RCC 7860 (cell line): ENCODE results near the gene TGFBR1.

Source experiments
- DNase-seq: peaks from one replicate; pipeline ENCODE4 v3.0.0-alpha.2; 2015; ENCODE audit warnings: low spot score
- FAIRE-seq: peaks from 2 replicates; lab custom pipeline; 2012; peaks lifted over from hg19 to GRCh38; lab: Jason Lieb, UNC

Gene TGFBR1

GRCh38 chr9:99130069-99130468 is 25.2 kb downstream of the TGFBR1 start:
- no peak for DNase-seq
- no peak for FAIRE-seq

DNA sequence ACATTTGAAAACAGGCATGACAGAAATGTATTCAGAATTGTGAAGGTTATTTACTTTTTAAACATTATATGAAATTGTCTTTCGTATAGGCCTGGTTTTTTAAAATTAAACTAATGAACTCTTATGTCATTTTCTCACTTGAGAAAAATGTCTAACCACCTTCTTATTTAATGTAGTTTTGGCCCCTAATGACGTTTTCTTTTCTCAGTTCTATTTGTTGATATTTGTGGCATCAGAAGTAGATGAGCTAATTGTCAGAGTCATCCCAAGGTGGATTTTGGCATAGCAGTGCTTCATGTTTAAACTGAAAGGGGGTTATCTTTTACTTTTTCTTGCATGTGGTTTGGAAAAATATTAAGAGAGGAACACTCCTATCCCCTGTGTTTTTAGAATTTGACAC is 28.2 kb downstream of the TGFBR1 start:
- DNase-seq (no peak), FAIRE-seq (no peak)

- FAIRE-seq, result peak; percentile 86
- DNase-seq, result peak; percentile 51
Observed at GRCh38 chr9:99134893-99135341, 30.0 kb downstream of the TGFBR1 start.

- no peak for FAIRE-seq
- DNase-seq, result no peak
Observed at GRCh38 chr9:99135456-99135855, 30.5 kb downstream of the TGFBR1 start.

DNA sequence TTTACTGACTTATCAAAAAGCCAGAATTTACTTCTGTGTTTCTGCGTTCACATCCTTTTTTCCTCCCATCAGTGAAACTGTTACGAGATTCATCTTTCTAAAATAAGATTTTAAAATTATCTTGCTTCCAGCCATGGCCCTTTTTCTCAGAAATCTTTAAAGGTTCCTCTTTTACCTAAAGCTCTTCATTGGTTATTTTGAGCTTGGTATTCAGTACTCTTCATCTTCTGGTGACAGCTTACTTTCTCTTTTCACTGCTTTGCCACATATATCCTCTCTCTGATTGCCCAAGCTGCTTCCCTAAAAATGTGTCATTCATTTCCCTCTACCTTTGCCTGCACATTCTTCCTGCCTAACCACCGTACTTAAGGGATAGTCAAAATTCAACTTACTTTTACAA is 32.3 kb downstream of the TGFBR1 start:
- no peak for FAIRE-seq
- DNase-seq, result no peak

DNA sequence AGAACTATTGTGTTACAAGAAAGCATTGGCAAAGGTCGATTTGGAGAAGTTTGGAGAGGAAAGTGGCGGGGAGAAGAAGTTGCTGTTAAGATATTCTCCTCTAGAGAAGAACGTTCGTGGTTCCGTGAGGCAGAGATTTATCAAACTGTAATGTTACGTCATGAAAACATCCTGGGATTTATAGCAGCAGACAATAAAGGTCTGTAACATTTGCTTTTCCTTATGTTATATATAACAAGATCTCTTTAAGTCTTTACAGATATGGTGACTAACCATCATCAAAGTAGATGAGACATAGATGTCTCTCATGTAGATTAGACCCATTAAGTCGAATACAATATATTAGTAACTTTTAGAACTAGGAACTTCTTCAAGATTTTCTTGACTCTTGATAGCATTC is 33.0 kb downstream of the TGFBR1 start:
- DNase-seq, result no peak
- no peak for FAIRE-seq

DNA sequence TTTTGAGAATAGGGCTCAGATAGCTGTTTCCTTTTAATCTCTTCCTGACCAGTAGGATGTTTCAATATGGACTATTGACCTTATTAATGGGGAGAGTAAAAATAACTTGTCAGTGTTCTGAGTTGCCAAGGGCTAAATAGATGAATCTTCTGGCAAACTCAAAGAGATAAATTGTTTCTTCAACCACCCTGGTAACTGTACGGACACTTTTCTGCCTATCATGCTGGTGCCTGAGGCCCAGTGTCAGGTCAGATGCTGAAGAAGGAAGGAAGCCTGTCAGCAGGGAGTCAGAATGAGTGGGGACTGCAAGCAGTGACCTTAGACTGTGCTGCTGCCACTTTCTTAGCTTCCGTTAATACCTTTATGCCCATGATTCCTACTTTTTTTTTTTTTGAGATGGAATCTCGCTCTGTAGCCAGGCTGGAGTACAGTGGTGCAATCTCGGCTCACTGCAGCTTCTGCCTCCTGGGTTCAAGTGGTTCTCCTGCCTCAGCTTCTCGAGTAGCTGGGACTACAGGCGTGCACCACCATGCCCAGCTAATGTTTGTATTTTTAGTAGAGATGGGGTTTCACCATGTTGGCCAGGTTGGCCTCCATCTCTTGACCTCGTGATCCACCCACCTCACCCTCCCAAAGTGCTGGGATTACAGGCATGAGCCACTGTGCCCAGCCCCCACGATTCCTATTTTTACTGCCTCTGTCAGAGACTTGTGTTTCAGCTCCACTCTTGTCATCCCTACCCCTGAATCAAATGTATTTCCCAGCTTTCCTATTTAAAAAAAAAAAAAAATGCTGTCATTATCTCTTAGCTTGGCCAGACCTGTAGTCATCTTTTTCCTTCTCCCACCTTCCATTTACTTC is 33.7 kb downstream of the TGFBR1 start:
- DNase-seq, result no peak
- no peak for FAIRE-seq

DNA sequence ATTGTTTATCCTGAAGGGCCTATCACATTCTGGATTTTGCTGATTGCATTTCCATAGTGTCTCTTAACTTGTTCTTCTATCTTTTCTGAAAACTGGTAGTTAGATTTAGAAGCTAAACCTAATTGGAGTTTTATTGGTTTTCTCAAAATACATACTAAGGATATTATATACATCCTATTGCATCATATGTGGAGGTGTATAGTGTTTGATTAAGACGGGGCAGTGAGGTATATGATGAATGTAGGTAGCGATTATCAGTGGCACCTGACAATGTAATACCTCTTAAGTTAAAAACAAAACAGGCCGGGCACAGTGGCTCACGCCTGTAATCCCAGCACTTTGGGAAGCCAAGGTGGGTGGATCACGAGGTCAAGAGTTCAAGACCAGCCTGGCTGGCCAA is 35.0 kb downstream of the TGFBR1 start:
- DNase-seq (no peak), FAIRE-seq (no peak)

- FAIRE-seq, result no peak
- DNase-seq, result peak; percentile 33
Observed at GRCh38 chr9:99140685-99141314, 35.9 kb downstream of the TGFBR1 start.

- DNase-seq, result no peak
- no peak for FAIRE-seq
Observed at GRCh38 chr9:99141849-99142248, 36.9 kb downstream of the TGFBR1 start.

GRCh38 chr9:99142275-99142674 is 37.4 kb downstream of the TGFBR1 start:
- DNase-seq (no peak), FAIRE-seq (no peak)

DNA sequence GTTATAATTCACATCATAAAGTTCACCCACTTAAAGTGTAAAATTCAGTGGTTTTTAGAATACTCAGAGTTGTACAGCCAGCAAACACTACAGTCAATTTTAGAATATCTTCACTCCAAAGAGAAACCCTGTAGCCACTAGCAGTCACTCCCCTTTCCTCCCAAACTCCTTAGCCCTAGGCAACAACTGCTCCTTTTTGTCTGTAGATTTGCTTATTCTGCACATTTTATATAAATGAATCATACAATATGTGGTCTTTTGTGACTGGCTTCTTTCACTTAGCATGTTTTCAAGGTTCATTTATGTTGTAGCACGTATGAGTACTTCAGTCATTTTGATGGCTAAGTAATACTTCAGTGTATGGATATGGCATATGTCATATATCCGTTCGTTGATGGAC is 38.7 kb downstream of the TGFBR1 start:
- no peak for FAIRE-seq

GRCh38 chr9:99144966-99145365 is 40.1 kb downstream of the TGFBR1 start:
- FAIRE-seq (no peak), DNase-seq (no peak)

More for the DNA sequence above, 38.7 kb downstream of the TGFBR1 start:
- DNase-seq, result no peak

GRCh38 chr9:99146574-99146973 is 41.7 kb downstream of the TGFBR1 start:
- no peak for FAIRE-seq
- DNase-seq, result no peak

GRCh38 chr9:99147177-99147576 is 42.3 kb downstream of the TGFBR1 start:
- FAIRE-seq, result no peak
- no peak for DNase-seq

DNA sequence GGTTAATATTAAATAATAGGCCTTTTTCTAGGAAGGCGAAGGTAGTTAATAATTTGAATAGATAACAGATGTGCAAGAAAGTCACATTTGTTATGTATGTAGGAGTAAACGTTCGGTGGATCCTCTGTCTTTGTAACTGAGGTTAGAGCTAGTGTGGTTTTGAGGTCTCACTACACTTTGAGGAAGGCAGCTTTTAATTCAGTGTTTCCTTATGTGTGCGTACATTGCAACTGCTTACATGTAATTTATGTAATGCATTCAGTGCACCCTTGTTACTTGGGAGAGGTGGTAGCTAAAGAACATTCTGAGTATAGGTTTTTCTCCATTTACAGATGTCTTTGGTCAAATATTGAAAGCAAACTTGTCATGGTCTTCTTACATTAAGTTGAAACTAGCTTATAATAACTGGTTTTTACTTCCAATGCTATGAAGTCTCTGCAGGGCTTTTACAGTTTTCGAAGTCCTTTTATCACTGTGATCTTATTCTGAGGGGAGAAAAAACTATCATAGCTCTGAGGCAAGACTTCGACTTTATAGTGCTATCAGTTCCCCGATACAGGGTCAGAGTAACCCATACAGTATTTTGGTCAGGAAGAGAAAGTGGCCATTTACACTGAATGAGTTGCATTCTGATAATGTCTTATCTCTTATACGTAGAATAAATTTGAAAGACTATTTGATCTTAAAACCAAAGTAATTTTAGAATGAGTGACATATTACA is 45.7 kb downstream of the TGFBR1 start:
- FAIRE-seq, result no peak
- DNase-seq, result no peak

DNA sequence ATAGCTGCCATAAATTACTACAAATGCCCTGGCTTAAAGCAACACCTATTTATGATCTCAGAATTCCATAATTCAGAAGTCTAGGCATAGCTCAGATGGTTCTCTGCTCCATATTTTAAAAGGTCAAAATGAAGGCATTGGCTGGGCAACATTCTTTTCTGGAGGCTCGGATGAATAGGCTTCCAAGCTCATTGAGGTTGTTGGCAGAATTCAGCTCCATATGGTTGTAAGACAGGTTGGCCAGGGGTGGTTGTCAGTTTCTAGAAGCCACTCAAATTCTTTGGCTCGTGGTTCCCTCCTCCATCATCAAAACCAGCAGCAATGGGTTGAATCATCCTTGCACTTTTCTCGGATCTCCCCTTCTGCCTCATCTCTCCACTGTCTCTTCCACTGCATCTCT is 49.4 kb downstream of the TGFBR1 start:
- no peak for FAIRE-seq

GRCh38 chr9:99155736-99156135 is 50.8 kb downstream of the TGFBR1 start:
- no peak for FAIRE-seq
- no peak for DNase-seq

More for the DNA sequence above, 49.4 kb downstream of the TGFBR1 start:
- DNase-seq, result no peak

- FAIRE-seq, result no peak
- DNase-seq, result no peak
Observed at GRCh38 chr9:99158629-99159028, 53.7 kb downstream of the TGFBR1 start.

DNA sequence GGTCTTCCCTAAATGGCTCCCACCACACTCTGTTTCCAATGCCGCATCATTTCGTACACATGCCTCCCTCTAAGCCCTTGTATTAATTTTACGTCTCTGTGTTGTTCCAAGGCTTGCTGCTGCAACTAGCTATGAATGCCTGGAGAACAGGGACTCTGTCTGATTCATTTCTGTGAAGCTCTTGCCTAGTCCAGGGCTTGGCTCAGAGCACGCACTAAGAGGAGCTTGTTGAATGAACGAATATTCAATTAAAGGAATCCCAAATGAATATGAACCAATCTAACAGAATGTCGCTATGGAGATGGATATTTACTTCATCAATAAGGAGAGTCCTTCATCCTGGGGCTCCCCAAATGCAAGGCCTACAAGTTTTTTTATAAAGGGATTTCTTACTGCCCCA is 55.3 kb downstream of the TGFBR1 start:
- no peak for DNase-seq
- FAIRE-seq, result no peak

DNA sequence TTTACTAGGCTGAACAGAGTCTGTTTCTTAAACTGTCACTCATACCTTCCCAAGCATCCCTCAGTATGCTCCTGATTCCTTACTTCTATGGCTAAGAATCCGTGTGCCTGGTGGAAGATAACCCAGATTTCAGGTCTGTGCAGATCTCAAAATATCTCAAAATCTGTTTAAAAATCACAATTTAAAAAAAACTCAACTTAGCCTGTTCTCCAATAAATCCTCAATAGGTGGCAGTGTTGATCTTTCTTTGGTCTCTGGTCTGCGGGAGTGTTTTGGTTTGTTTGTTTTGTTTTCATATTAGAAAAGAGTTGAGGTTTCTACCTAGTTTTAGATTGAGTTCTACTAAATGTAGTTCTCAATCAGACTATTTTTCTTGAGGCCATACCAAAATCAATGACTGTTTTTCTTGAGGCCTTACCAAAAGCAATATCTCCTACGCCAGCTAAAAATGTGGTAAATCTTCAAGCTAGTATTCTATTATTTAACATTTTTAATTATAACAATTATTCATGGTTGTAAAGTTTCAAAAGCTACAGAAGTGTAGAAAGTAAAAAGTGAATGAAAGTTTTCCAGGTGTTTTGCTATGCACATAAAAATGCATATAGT is 57.9 kb downstream of the TGFBR1 start:
- DNase-seq (peak; percentile 41), FAIRE-seq (peak; percentile 78)
